WERI-Rb-1 (cell line): ENCODE measurements around the gene AQP5.
"Not testable (repeated sequence)": the region's sequence is repeated elsewhere in the genome, so short reads cannot be mapped to it uniquely, and the experiment has no call there.

Source experiments
- DNase-seq: peaks from one replicate; pipeline ENCODE4 v3.0.0-alpha.2; 2020
- H3K27ac ChIP-seq: fragments of 250-450 bp; sonication (Bioruptor Pico); 2 replicates; pipeline ENCODE4 v1.5.1; 2020; ENCODE audit warnings: mild to moderate bottlenecking, moderate library complexity
- H3K27me3 ChIP-seq: fragments of 250-450 bp; sonication (Bioruptor Pico); 2 replicates; pipeline ENCODE4 v1.5.1; 2021; ENCODE audit warnings: mild to moderate bottlenecking, low read depth, moderate library complexity; ENCODE audit not compliant: insufficient read depth, severe bottlenecking
- H3K36me3 ChIP-seq: fragments of 250-450 bp; sonication (Bioruptor Pico); 2 replicates; pipeline ENCODE4 v1.5.1; 2020; ENCODE audit warnings: mild to moderate bottlenecking, moderate library complexity
- H3K4me3 ChIP-seq: 2 replicates; pipeline ENCODE4 v1.5.1; 2011; ENCODE audit warnings: low read depth, mild to moderate bottlenecking, control low read depth, low read length
- H3K9me3 ChIP-seq: fragments of 250-450 bp; sonication (Bioruptor Pico); 2 replicates; pipeline ENCODE4 v1.5.1; 2021; ENCODE audit warnings: mild to moderate bottlenecking, moderate library complexity; ENCODE audit not compliant: severe bottlenecking
- TF ChIP-seq, protein P1 (sequence below): IDR thresholded peaks from 2 replicates; pipeline ENCODE4 v1.5.1; 2011; ENCODE audit warnings: low read depth, mild to moderate bottlenecking, control low read depth, inconsistent platforms, low read length

The AQP5 gene

DNA sequence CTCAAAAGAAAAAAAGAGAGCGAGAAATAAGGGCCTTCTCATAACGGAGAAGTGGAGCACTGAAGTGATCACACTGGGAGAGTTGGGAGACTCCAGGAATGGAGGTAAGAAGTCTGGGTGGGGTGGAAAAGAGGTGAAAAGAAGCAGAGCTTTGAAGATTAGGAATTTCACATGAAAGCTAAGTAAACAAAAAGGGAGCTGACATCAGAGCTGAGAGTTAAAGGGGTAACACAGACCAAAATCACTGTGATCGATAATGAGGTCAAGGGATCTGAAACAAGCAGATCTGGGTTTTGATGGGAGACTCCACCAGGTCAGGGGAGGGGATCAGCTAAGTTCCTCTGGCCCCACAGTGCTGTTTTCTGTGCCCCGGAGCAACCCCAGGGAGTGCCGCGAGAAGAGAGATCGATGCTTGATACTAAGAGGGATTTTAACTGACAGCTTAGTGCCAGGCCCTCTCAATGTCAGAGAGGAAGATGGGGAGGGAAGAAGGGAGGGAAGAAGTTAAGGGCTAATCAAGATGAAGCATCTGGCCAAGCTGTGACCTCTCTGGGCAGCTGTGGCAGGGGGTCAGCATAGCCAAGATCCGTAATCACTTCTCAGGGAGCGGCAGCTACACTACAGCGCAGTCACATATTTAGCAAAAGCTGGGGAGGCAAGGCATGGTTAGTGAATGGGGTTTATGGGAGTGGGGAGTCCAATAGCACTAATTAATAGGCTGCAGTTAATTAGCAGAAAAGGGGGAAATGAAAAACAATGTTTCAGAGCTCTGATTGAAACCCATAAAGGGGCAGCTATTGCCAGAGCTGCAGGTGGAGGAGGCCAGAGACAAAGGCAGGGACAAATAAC lies 19.1 kb downstream of the AQP5 start:
- H3K27me3 ChIP-seq, result no peaks in the 10 kb centered on the region
- peak overlapping the region; percentile 65 for H3K27ac ChIP-seq
- peak; percentile 89 for DNase-seq
- TF ChIP-seq, protein P1, sequence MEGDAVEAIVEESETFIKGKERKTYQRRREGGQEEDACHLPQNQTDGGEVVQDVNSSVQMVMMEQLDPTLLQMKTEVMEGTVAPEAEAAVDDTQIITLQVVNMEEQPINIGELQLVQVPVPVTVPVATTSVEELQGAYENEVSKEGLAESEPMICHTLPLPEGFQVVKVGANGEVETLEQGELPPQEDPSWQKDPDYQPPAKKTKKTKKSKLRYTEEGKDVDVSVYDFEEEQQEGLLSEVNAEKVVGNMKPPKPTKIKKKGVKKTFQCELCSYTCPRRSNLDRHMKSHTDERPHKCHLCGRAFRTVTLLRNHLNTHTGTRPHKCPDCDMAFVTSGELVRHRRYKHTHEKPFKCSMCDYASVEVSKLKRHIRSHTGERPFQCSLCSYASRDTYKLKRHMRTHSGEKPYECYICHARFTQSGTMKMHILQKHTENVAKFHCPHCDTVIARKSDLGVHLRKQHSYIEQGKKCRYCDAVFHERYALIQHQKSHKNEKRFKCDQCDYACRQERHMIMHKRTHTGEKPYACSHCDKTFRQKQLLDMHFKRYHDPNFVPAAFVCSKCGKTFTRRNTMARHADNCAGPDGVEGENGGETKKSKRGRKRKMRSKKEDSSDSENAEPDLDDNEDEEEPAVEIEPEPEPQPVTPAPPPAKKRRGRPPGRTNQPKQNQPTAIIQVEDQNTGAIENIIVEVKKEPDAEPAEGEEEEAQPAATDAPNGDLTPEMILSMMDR, result no peak
- H3K36me3 ChIP-seq, result no peaks in the 10 kb centered on the region
- no peak overlapping the region for H3K4me3 ChIP-seq
- no peaks in the 10 kb centered on the region for H3K9me3 ChIP-seq

- Histone ChIP-seq H3K27me3 (no peaks in the 10 kb centered on the region), H3K9me3 (no peaks in the 10 kb centered on the region), H3K27ac (no peak overlapping the region), H3K4me3 (no peak overlapping the region), H3K36me3 (peaks cover 3% of the 10 kb centered on the region; the same call in 1 of the 2 replicates)
- no peak for DNase-seq
- TF ChIP-seq, protein P1, result no peak
Measured at GRCh38 chr12:49982246-49983087, 20.8 kb downstream of the AQP5 start.

GRCh38 chr12:49983892-49984291 lies 22.2 kb downstream of the AQP5 start:
- TF ChIP-seq, protein P1, result no peak
- H3K27me3 ChIP-seq, result no peaks in the 10 kb centered on the region
- H3K36me3 ChIP-seq, result peaks cover 17% of the 10 kb centered on the region
- H3K4me3 ChIP-seq, result peak overlapping the region; percentile 21
- peak; percentile 90 for DNase-seq
- H3K9me3 ChIP-seq, result no peaks in the 10 kb centered on the region
- H3K27ac ChIP-seq, result peak overlapping the region; percentile 93

DNA sequence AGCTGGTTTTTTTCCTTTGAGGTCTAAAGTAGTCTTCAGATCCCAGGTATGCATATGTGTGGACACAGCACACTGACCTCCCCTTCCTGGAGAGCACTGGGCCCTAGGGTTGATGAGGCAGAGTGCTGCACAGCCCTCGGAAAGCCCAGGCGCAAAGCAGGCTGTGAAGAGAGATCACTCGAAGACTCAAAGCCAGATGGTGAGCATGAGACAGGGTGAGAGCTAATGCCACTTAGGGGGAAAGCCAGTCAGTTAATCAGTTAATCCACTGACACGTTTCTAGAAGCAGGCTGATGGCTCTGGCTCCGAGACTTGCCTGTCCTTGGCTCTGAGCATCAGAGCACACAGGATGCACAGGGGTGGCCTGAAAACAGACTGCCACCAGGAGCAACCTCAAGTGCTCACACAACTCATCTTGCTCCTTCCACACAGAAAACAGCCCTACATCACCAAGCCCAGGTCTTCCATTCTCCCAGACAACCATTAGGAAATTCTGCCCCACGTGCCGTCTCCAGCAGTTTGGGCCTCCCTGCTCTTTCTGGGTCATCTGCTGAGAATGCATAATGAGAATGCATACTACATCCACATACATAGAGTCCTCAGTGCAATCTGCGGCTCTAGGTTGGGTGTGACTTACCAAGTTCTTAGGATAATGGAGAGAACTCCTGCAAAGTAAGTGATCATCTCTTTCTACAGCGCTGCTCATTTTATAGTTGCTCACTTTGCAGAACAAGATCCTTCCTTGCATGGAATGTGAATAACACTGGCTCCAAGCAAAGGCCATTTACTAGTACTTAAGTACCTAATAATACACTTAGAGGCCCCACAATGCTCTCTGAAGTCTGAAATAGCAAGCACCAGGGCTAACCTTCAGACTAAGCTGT lies 23.0 kb downstream of the AQP5 start:
- Histone ChIP-seq H3K4me3 (peak overlapping the region; percentile 21), H3K36me3 (peaks cover 20% of the 10 kb centered on the region), H3K9me3 (no peaks in the 10 kb centered on the region), H3K27me3 (no peaks in the 10 kb centered on the region), H3K27ac (peak overlapping the region; percentile 93)
- TF ChIP-seq, protein P1, result no peak
- peak; percentile 91 for DNase-seq

- Histone ChIP-seq H3K4me3 (no peak overlapping the region), H3K9me3 (no peaks in the 10 kb centered on the region), H3K36me3 (peaks cover 32% of the 10 kb centered on the region), H3K27me3 (no peaks in the 10 kb centered on the region), H3K27ac (peak overlapping the region; percentile 93)
- TF ChIP-seq, protein P1, result no peak
- no peak for DNase-seq
Measured at GRCh38 chr12:49985981-49986380, 24.3 kb downstream of the AQP5 start.

DNA sequence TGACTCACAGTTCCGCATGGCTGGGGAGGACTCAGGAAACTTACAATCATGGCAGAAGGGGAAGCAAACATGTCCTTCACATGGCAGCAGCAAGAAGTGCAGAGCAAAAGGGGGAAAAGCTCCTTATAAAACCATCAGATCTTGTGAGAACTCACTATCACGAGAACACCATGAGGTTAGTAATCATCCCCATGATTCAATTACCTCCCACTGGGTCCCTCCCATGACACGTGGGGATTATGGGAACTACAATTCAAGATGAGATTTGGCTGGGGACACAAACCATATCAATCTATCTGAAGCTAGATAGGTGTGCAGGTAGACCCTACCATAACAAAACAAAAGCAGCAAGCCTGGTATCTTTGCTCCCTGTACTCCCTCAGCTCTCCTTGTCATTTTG lies 24.8 kb downstream of the AQP5 start:
- DNase-seq, result peak; percentile 34
- peak overlapping the region; percentile 93 for H3K27ac ChIP-seq
- not testable (repeated sequence) for H3K9me3 ChIP-seq, H3K4me3 ChIP-seq, H3K27me3 ChIP-seq
- H3K36me3 ChIP-seq, result peaks cover 33% of the 10 kb centered on the region
